Measurements from ENCODE around the gene CNOT4.
A peak's percentile ranks its signal among the peaks of the same experiment; 100 is the strongest.
"Not testable (repeated sequence)": the region's sequence is repeated elsewhere in the genome, so short reads cannot be mapped to it uniquely, and the experiment has no call there.

Gene CNOT4

DNA sequence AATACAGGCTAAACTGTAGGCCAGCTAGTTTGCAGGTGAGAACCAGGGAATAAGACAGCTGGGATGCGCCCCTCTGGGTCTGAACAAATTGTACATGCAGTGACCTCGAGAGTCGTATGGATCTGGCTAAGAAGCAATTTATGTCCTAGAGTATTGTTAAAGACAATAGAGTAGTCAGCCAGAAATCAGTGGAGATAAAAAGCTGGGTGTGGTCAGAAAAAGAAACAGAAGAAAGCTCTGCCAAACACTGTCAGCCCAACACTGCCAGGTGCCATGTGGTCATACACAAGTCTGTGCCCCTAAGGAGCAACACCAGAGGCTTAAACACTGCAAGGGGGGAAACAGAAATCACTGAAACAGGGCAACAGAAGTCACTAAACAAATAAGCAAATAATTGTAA, 62.2 kb downstream of the CNOT4 start:
- no peak for DNase-seq

DNA sequence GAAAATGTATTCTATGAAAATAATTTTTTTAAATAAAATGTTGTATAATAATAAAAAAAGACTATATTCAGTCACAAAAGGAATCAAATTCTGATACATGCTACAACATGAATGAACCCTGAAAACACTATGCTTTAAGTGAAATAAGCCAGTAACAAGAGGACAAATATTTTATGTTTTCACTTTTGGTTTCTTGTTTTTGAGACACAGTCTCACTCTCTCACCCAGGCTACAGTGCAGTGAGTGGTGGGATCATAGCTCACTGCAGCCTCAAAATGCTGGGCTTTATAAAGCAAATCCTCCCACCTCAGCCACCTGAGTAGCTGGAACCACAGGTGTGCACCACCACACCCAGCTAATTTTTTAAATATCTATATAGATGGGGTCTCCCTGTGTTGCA, 64.2 kb downstream of the CNOT4 start:
- DNase-seq: no peak

DNA sequence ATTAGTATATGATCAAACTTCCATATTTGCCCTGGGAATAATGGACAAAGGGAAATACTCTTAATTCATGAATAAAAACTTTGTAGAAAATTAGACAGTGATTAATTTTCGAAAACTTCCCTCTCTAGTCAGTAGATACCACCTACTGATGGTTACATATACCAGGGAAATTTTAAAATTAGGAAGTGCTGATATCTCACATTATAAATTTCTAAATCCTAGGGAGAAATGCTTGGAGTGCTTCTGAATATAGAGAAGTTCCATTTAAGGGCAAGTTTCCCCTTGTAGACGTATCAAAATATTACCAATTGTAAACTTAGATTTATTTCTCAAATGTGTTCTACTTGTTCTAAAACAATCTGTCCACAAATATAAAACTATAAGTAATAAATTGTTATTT, 64.6 kb downstream of the CNOT4 start:
- DNase-seq: not testable (repeated sequence)

GRCh38 chr7:135441791-135442190, 68.1 kb downstream of the CNOT4 start:
- no peak for DNase-seq

DNA sequence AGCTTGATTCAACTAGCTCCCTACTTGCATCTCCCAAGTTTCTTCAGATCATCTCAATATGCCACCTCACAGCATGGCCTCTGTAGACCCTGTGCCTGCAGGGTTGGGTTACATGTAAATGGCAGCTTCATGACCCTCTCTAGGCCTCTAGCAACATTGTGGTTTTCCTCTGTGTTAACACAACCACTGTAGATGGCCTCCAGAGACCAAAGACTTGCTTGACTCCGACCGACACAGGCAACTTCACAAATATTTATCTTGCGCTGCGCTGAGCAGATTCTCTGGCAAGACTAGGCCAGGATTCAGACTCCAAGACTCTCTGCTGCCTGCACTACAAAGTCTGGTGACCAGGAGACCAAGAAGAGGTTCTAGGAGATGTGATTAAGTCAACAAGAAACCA, 75.9 kb downstream of the CNOT4 start:
- DNase-seq: no peak

- no peak for DNase-seq
Measured at GRCh38 chr7:135430626-135431025, 79.3 kb downstream of the CNOT4 start.

DNA sequence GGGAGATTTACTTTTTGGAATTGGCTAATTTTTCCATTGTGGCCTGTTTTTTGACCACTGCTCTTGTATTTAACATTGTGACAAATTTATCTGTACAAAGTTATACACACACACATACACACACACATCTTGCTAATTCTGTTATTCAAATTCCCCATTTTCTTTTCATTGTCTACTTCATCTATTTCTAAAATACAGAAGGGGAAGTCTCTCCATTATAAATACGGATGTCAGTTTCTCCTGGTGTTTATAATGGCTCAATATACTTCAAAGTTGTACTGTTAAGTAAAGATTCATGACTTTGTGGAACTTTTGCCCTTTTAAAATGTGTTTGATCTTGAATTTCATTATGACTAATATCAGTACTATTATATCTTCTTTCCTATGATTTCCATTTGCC, 81.0 kb downstream of the CNOT4 start:
- no peak for DNase-seq

GRCh38 chr7:135428011-135428410, 81.9 kb downstream of the CNOT4 start:
- no peak for DNase-seq

DNA sequence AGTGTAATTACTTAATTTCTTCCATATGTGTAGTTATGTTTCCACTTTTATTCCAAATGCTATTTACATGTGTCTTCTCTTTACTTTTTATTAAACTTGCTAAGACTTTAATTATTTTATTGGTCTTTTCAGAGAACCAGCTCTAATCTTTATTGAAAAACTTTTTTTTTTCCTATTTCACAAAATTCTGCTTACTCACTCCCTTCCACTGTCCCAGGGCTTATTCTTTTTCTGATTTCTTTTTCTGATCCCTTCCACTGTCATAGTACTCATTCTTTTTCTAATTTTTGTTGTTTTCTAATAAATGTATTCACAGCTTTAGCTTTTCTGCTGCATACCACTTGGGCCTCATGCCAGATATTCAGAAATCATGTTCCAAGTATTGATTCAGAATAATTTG, 82.7 kb downstream of the CNOT4 start:
- no peak for DNase-seq

DNA sequence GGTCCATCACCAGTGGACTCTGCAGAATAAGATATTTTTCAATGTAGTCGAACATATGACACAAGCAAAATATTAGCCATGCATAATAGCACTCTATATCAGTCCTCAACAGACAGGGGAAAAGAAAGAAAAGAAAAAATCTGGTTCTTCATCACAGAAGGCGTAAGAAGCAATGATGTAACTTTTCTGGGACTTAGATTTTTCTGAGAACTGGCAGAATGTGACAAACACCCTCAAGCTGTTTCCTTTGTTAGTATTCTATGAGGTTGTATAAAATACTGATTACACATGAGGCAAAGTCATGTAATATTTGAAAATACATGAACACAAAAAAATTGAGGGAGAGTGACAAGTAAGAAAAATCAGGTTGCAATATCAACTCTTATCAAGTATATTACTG, 84.9 kb downstream of the CNOT4 start:
- DNase-seq: no peak

DNA sequence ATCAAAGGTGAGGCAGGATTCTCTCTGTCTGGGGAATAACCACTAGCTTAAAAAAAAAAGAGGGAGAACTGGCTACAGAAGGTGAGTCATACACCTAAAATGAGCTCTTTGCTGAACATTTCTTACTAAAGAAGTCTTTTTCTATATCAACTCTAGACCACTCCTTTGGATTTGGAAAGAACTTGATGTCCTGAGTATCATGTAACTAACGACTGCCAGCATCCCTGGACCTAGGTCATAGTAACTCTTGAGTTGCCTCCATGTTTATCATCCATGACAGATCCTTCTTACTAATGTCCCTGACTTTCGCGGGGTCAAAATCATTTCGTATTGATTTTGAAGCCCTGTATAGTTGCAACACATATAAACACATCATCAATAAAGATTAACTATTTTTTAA, 89.1 kb downstream of the CNOT4 start:
- DNase-seq: no peak

DNA sequence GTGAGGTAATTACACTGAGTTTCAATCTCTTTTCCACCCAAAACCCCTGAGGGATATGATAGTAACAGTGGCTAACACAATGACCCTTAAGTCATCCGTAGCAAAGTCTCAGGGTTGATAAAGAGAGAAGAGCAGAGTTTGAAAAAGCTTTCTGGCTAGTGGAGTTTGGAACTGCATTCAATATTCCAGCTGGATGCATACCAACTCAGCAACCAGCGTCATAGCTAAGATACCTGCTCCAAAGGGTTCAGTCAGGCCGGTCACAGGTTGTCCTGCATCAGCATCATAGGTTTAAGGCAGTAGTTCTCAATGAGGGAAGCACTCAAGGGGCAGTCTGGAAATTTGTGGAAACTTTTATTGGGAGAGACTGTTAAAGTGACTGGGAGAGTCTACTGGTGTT, 93.5 kb downstream of the CNOT4 start:
- DNase-seq: no peak

GRCh38 chr7:135414850-135415439, 95.0 kb downstream of the CNOT4 start:
- DNase-seq: no peak

GRCh38 chr7:135414208-135414607, 95.7 kb downstream of the CNOT4 start:
- DNase-seq: no peak

DNA sequence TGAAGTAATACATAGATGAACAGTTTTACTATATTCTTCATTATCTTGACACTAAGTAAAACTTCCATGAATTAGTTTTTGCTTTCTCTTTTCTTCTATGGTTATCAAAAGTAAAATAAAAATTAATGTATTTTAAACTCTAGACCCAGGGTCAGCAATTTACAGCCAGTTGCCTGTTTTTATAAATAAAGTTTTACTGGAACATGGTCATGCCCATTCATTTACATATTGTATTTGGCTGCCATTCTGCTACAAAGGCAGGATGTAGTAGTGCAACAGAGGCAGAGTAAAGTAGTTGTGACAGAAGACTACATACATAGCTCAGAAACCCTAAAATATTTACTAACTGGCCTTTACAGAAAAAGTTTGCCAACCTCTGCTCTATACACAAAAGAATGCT, 98.8 kb downstream of the CNOT4 start:
- no peak for DNase-seq

GRCh38 chr7:135410543-135410942, 99.4 kb downstream of the CNOT4 start:
- DNase-seq: no peak

DNA sequence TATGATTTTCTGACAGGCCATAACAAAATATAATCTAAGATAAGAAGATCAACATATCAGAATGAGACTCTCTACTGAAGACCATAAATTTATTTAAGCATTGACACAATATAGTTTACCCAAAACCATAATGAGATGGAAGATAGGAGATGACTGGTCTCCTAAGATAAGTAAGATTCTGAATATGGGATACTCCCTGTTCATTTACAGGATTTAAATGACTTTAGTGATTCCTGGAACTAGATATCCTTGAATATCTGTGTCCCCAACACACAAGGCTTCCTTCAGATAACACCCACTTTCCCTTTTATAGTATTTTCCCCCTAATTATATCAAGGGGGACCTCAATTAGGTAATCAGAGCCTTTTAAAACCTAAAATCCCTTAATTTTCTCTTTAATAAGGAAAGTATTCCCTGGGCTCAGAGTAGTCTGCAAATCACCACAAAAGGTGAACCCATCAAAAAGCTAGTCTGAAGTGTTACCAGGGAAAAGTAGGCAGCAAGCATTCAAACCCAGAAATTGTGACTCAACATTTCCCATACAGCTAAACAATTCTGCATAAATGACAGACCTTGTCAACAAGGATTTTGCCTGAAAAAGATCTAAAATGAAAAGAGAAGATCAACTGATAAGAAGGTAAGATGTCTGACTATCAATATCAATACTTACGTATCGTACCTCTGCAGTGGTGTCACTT, 99.9 kb downstream of the CNOT4 start:
- no peak for DNase-seq

- no peak for DNase-seq
Measured at GRCh38 chr7:135407884-135408283, 102.0 kb downstream of the CNOT4 start.

GRCh38 chr7:135406918-135407317, 103.0 kb downstream of the CNOT4 start:
- no peak for DNase-seq

GRCh38 chr7:135405969-135406368, 103.9 kb downstream of the CNOT4 start:
- no peak for DNase-seq

DNA sequence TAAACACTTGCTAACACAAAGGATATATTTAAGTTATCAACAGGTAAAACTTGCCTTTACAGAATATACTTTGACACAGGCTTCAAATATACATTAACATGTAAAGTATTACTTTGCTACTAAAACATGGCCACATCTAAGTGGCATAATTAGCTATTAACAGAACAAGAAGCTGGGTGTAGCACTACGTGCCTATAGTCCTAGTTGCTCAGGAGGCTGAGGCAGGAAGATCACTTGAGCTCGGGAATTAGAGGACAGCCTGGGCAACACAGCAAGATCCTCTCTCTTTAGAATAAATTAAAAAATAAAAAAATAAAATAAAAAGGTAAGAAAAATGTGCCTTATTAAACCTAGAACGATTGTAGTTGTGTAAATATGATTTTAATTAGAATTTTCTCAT, 106.6 kb downstream of the CNOT4 start:
- DNase-seq: no peak

GRCh38 chr7:135397689-135398088, 112.2 kb downstream of the CNOT4 start:
- DNase-seq: no peak

DNA sequence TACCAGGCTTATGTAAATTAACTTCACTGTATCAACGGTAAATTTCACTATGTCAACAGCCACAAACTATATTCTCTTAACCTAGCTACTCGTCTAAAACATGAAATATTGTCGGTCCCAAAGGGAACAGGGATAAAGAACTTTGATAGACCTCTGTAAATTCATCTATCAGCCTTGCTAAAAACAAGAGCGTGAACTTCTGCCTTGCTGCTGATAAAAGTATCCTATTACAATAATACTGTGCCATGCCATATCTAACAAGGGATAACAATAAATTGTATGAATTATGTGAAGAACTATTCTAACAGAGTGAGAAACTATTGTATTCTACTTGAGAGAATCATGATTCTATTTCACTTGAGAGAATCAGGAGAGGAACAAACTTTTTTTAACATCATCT, 117.2 kb downstream of the CNOT4 start:
- no peak for DNase-seq

DNA sequence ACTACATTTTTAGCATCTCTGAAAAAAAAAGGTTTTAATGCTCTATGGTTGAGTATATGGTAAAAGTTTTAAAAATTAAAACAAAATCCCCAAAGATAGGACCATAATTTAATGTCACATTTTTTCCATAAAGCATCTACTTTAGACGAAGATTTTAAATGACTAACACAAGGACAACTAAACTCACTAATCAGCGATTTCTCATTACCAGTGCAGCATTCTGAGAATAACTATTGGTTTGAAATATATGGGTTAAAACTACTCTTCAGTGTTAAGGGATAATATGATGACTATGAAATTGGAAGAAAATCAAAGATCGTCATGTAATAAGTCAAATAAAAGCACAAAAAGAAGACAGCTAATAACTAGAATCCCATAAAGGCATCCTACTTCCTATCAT, 118.4 kb downstream of the CNOT4 start:
- DNase-seq: no peak

- peak; percentile 42 for DNase-seq
Measured at GRCh38 chr7:135390829-135391228, 119.1 kb downstream of the CNOT4 start.
